SJCRH30 (cell line): ENCODE data around the gene COL17A1. TPM values are rescaled to one million over a fixed set of nuclear protein-coding genes. Genes with fewer than 3 reads are reported as not detected.

Experiments used
- DNase-seq, 2 experiments: peaks; one replicate each; pipeline ENCODE4 v3.0.0-alpha.2; 2015 to 2020
- H3K27ac ChIP-seq: fragments of 250-450 bp; sonication (Bioruptor Pico); 2 replicates; pipeline ENCODE4 v1.5.1; 2020; ENCODE audit warnings: mild to moderate bottlenecking, moderate library complexity
- H3K27me3 ChIP-seq: fragments of 250-450 bp; sonication (Bioruptor Pico); 2 replicates; pipeline ENCODE4 v1.5.1; 2020; ENCODE audit warnings: mild to moderate bottlenecking, moderate library complexity
- H3K36me3 ChIP-seq: fragments of 250-450 bp; sonication (Bioruptor Pico); 2 replicates; pipeline ENCODE4 v1.5.1; 2020; ENCODE audit warnings: mild to moderate bottlenecking, moderate library complexity
- H3K4me1 ChIP-seq: fragments of 250-450 bp; sonication (Bioruptor Pico); 2 replicates; pipeline ENCODE4 v1.5.1; 2020; ENCODE audit warnings: mild to moderate bottlenecking, moderate library complexity
- H3K4me3 ChIP-seq: fragments of 250-450 bp; sonication (Bioruptor Pico); 2 replicates; pipeline ENCODE4 v1.5.1; 2020; ENCODE audit warnings: mild to moderate bottlenecking, moderate library complexity
- H3K9me3 ChIP-seq: fragments of 250-450 bp; sonication (Bioruptor Pico); replicated peaks from 2 replicates; pipeline ENCODE4 v1.5.1; 2020; ENCODE audit warnings: mild to moderate bottlenecking, moderate library complexity
- total RNA-seq: library from RNA; depleted of rRNA; stranded (reverse); fragments of >200 nt; shearing (Covaris generic); gene quantifications from 2 replicates; pipeline ENCODE4 v1.2.3, GENCODE V29; 2014; rRNA removed

The COL17A1 gene
- total RNA-seq: not detected in 2 replicates

- H3K36me3 ChIP-seq: no peaks in the 10 kb centered on the region
- no peak for DNase-seq
- H3K27me3 ChIP-seq: no peaks in the 10 kb centered on the region
- H3K4me3 ChIP-seq: no peak within 1 kb of the TSS
- no peaks in the 10 kb centered on the region for H3K9me3 ChIP-seq
- H3K27ac ChIP-seq: no peak within 1 kb of the TSS
- H3K4me1 ChIP-seq: no peaks in the 10 kb centered on the region
Observed at GRCh38 chr10:104085801-104086400, at the start of gene COL17A1. Gene COL17A1, minus strand, starts transcription at chr10:104085880. Its CDS starts 5,207 bp downstream, at chr10:104080673.

DNA sequence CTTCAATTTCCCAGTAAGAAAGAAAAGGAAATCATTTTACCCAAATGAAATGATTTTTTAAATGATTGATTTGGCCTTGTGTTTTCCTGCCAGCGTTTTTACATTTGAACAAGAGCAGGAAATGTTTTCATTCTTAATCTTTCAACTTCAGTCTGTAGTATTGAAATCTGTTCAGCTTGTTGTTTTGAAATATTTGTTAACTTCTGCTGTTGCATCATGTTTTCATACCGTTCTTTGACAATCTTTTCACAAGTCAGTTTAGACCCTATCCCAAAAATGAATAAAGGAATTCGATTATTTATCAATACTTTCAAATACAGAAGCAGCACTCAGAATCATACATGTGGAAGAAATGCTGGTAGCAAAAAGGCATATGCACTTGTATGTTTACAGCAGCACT is 44.4 kb upstream of the COL17A1 start:
- Histone ChIP-seq H3K27me3 (peaks cover 9% of the 10 kb centered on the region), H3K27ac (no peak overlapping the region), H3K9me3 (no peaks in the 10 kb centered on the region), H3K36me3 (no peaks in the 10 kb centered on the region), H3K4me3 (no peak overlapping the region), H3K4me1 (no peaks in the 10 kb centered on the region)
- no peak for DNase-seq

DNA sequence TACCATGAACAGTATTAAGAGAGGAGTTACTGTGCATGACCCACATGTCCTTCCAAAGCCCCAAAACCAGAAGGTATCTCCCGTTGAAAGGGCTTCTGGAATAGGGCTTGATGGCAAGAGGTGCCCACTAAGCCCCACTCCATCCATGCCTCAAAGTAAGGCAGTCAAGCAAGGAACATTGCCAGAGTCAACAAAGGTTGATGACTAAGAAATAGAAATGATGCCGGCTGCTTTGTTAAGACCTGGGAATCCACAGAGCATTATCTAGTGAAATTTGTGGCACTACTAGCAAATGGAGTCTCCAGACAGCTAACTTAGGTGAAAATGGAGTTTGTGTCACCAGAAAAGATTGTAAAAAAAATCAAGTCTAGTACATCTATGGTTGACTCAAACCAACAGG is 42.5 kb upstream of the COL17A1 start:
- no peak for DNase-seq
- Histone ChIP-seq H3K27me3 (peaks cover 8% of the 10 kb centered on the region; the same call in 1 of the 2 replicates), H3K4me1 (no peaks in the 10 kb centered on the region), H3K27ac (no peak overlapping the region), H3K4me3 (no peak overlapping the region), H3K9me3 (no peaks in the 10 kb centered on the region), H3K36me3 (no peaks in the 10 kb centered on the region)

GRCh38 chr10:104127411-104127810 is 41.7 kb upstream of the COL17A1 start:
- no peaks in the 10 kb centered on the region for H3K4me1 ChIP-seq
- no peaks in the 10 kb centered on the region for H3K9me3 ChIP-seq
- H3K36me3 ChIP-seq: no peaks in the 10 kb centered on the region
- peak; percentile 11 to 38 for DNase-seq
- peaks cover 6% of the 10 kb centered on the region; the same call in 1 of the 2 replicates for H3K27me3 ChIP-seq
- no peak overlapping the region for H3K27ac ChIP-seq
- no peak overlapping the region for H3K4me3 ChIP-seq

GRCh38 chr10:104123397-104123796 is 37.7 kb upstream of the COL17A1 start:
- no peaks in the 10 kb centered on the region for H3K27me3 ChIP-seq
- H3K27ac ChIP-seq: no peak overlapping the region
- no peak for DNase-seq
- no peaks in the 10 kb centered on the region for H3K36me3 ChIP-seq
- no peaks in the 10 kb centered on the region for H3K4me1 ChIP-seq
- no peak overlapping the region for H3K4me3 ChIP-seq
- H3K9me3 ChIP-seq: no peaks in the 10 kb centered on the region

- no peak for DNase-seq
- Histone ChIP-seq H3K4me1 (no peaks in the 10 kb centered on the region), H3K27ac (peak overlapping the region; percentile 71), H3K36me3 (no peaks in the 10 kb centered on the region), H3K9me3 (no peaks in the 10 kb centered on the region), H3K27me3 (no peaks in the 10 kb centered on the region), H3K4me3 (peak overlapping the region; percentile 68)
Observed at GRCh38 chr10:104122225-104123107, 36.8 kb upstream of the COL17A1 start.

DNA sequence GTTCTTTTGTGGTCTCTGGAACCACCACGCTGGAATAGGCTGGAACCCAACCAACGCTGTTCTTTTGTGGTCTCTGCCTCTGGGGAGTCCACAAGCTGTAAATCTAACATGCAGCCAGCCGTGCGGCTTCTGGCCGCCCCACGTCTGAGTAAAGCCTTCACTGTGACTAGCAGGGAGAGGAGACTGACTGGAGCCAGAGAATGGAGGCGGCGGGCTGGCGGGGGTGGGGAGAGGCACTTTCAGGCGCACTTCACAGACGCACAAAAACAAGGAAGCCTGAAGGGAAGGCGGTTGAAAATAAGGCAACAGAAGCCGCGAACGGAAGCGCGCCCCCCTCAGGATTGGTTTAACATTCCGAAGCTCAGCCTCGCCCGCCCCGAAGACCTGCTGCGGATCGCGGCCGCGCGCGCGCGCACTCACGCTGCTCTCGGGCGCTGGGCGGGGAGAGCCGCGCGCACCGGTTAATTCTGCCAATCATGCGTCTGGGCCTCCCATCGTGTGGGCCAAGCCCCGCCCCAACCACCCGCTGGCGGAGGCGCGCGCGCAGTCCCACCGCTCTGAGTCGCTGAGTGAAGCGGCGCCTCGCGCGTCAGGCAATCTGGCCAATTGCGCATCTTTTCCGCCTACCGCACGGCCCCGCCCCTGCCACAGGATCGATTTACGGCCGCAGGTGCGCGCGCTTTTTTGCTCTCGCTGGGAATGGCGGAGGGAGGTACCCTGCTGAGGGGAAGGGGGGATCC is 36.0 kb upstream of the COL17A1 start, which contains the start of gene SFR1:
Gene SFR1 (plus strand): TSS at position 687 of the 740 bp plus-strand sequence. CDS start 13 bp downstream, at position 700.
- Histone ChIP-seq H3K4me1 (no peaks in the 10 kb centered on the region), H3K27me3 (no peaks in the 10 kb centered on the region), H3K9me3 (no peaks in the 10 kb centered on the region), H3K4me3 (peak within 1 kb of the TSS; percentile 68), H3K27ac (peak within 1 kb of the TSS; percentile 87), H3K36me3 (no peaks in the 10 kb centered on the region)
- DNase-seq: peak; percentile 98

DNA sequence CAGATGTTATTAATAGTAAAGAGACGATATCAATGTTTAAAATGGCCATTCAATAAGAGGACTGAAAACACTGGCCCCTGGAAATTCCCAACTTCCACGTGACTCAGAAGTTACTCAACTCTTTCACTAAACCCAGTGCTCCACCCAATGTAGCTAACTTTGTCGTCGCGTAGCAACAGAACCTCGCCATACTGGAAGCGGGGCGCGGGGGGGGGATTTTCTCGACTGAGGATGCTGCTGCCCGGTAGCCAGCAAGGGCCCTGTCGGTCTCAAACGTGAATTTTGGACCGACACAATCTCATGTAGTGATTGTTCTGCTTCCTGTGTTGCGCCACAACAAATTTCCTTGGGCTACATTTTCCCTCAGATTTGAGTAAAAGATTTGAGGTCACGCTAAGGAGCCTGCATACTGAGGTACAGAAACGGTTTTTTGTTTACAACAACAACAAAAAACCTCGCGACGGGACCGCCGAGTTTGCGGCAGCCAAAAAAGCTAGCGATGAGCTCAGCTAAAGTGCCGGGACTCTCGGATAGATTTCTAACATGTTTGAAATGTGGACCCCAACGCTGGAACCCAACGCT is 35.3 kb upstream of the COL17A1 start:
- Histone ChIP-seq H3K9me3 (no peaks in the 10 kb centered on the region), H3K4me1 (no peaks in the 10 kb centered on the region), H3K27ac (peak overlapping the region; percentile 87), H3K4me3 (peak overlapping the region; percentile 68), H3K27me3 (no peaks in the 10 kb centered on the region), H3K36me3 (no peaks in the 10 kb centered on the region)
- DNase-seq: peak; percentile 79 to 82

DNA sequence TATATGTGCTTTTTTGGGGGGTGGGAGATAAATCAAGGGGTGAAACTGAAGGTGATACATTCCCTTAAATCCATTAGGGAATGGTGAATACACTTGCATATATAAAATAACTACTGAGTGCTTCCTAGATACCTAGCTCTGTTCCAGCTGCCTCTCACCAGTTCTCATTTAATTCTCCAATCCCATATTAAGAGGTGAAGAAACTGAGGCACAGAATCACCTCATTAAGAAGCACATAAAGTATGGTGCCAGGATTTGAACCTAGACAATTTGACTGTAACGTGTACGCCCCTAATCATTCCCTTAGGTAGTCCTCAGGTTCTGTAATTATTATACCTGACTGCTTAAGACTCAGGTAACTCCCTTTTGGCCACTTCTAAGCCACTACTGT is 34.8 kb upstream of the COL17A1 start:
- H3K27me3 ChIP-seq: no peaks in the 10 kb centered on the region; the same call in 1 of the 2 replicates
- peak overlapping the region; percentile 87; the same call in 1 of the 2 replicates for H3K27ac ChIP-seq
- no peaks in the 10 kb centered on the region for H3K36me3 ChIP-seq
- no peak for DNase-seq
- peak overlapping the region; percentile 68 for H3K4me3 ChIP-seq
- no peaks in the 10 kb centered on the region for H3K9me3 ChIP-seq
- no peaks in the 10 kb centered on the region for H3K4me1 ChIP-seq

GRCh38 chr10:104119996-104120395 is 34.3 kb upstream of the COL17A1 start:
- Histone ChIP-seq H3K4me1 (no peaks in the 10 kb centered on the region), H3K36me3 (no peaks in the 10 kb centered on the region), H3K27me3 (peaks cover 3% of the 10 kb centered on the region; the same call in 1 of the 2 replicates), H3K9me3 (no peaks in the 10 kb centered on the region), H3K4me3 (no peak overlapping the region), H3K27ac (no peak overlapping the region)
- no peak for DNase-seq

GRCh38 chr10:104117839-104118323 is 32.2 kb upstream of the COL17A1 start:
- H3K27ac ChIP-seq: no peak overlapping the region
- DNase-seq: no peak
- no peaks in the 10 kb centered on the region for H3K9me3 ChIP-seq
- no peak overlapping the region for H3K4me3 ChIP-seq
- no peaks in the 10 kb centered on the region for H3K36me3 ChIP-seq
- H3K27me3 ChIP-seq: peaks cover 3% of the 10 kb centered on the region; the same call in 1 of the 2 replicates
- H3K4me1 ChIP-seq: no peaks in the 10 kb centered on the region

- no peaks in the 10 kb centered on the region for H3K4me1 ChIP-seq
- H3K4me3 ChIP-seq: no peak overlapping the region
- no peaks in the 10 kb centered on the region for H3K9me3 ChIP-seq
- DNase-seq: no peak
- H3K27me3 ChIP-seq: peaks cover 3% of the 10 kb centered on the region; the same call in 1 of the 2 replicates
- no peak overlapping the region for H3K27ac ChIP-seq
- no peaks in the 10 kb centered on the region for H3K36me3 ChIP-seq
Observed at GRCh38 chr10:104113376-104113956, 27.8 kb upstream of the COL17A1 start.

- H3K27me3 ChIP-seq: no peaks in the 10 kb centered on the region; the same call in 1 of the 2 replicates
- H3K27ac ChIP-seq: no peak overlapping the region
- no peaks in the 10 kb centered on the region for H3K9me3 ChIP-seq
- no peak overlapping the region for H3K4me3 ChIP-seq
- H3K36me3 ChIP-seq: no peaks in the 10 kb centered on the region
- no peak for DNase-seq
- no peaks in the 10 kb centered on the region for H3K4me1 ChIP-seq
Observed at GRCh38 chr10:104109908-104110662, 24.4 kb upstream of the COL17A1 start.
